Esophagus squamous epithelium (tissue), 4 donors: ENCODE results near the gene TTC6.

ENCODE experiments used
- POLR2A ChIP-seq, 4 donors: fragments of 450-650 bp; IDR thresholded peaks; one replicate each; pipeline ENCODE4 v1.6.1; 2017; ENCODE audit warnings: antibody characterized with exemption in 4 of 4, mild to moderate bottlenecking in 4 of 4, moderate library complexity in 3 of 4
- TF ChIP-seq, protein P1 (sequence below), 6 experiments: fragments of 450-650 bp in 4 of 6; fragments of 200-600 bp in 2 of 6; sonication (generic) in 2 of 6; IDR thresholded peaks; one replicate each; pipeline ENCODE4 v1.5.1; 2016 to 2019; ENCODE audit warnings: antibody characterized with exemption in 6 of 6, mild to moderate bottlenecking in 4 of 6, moderate library complexity in 4 of 6

DNA sequence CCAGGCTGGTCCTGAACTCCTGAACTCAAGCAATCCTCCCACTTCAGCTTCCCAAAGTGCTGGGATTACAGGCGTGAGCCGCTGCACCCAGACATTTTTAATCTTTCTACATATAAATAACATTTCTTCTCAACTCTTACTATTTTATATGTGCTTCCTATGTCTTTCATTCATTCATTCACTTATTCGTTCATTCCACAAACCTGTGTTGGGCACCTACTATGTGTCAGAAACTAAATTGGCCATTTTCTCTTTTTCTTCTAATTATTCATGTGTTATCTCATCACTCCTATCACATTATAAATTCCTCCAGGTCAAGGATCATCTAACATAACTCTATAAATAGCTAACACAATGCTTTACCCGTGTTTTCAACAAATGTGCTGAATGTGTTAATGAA lies 24.0 kb upstream of the TTC6 start:
- TF ChIP-seq, protein P1, sequence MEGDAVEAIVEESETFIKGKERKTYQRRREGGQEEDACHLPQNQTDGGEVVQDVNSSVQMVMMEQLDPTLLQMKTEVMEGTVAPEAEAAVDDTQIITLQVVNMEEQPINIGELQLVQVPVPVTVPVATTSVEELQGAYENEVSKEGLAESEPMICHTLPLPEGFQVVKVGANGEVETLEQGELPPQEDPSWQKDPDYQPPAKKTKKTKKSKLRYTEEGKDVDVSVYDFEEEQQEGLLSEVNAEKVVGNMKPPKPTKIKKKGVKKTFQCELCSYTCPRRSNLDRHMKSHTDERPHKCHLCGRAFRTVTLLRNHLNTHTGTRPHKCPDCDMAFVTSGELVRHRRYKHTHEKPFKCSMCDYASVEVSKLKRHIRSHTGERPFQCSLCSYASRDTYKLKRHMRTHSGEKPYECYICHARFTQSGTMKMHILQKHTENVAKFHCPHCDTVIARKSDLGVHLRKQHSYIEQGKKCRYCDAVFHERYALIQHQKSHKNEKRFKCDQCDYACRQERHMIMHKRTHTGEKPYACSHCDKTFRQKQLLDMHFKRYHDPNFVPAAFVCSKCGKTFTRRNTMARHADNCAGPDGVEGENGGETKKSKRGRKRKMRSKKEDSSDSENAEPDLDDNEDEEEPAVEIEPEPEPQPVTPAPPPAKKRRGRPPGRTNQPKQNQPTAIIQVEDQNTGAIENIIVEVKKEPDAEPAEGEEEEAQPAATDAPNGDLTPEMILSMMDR (IDR thresholded peaks at IDR 0.05), result no peak
- no peak for TF ChIP-seq POLR2A (IDR thresholded peaks at IDR 0.05)
